CD4-positive, CD25-positive, alpha-beta regulatory T cell (primary cell): ENCODE data around the gene MRTFB. TPM values are rescaled to one million over a fixed set of nuclear protein-coding genes. Genes with fewer than 3 reads are reported as not detected.
"Not testable (repeated sequence)": the region's sequence is repeated elsewhere in the genome, so short reads cannot be mapped to it uniquely, and the experiment has no call there.

Experiments used
- ATAC-seq, 2 donors: fragments of 150-1000 bp; cut with Tn5 transposase; one replicate each; pipeline ENCODE4 v1.10.0; 2021; ENCODE audit warnings: low read depth in 2 of 2, moderate number of reproducible peaks in 2 of 2, moderate library complexity in 1 of 2
- DNase-seq, 3 donors: peaks; one replicate each; pipeline versions ENCODE4 v3.0.0 to v3.0.0-alpha.2; 2012 to 2022; ENCODE audit warnings: mixed read lengths in 1 of 3
- H3K27ac ChIP-seq: one replicate; pipeline ENCODE4 v1.7.0; 2013; ENCODE audit warnings: mild to moderate bottlenecking, low read length; ENCODE audit not compliant: insufficient read depth, poor library complexity, severe bottlenecking
- H3K27me3 ChIP-seq: one replicate; pipeline ENCODE4 v1.7.0; 2013; ENCODE audit warnings: low read length; ENCODE audit not compliant: control insufficient read depth, insufficient read depth
- H3K36me3 ChIP-seq: one replicate; pipeline ENCODE4 v1.7.0; 2013; ENCODE audit warnings: mild to moderate bottlenecking, low read length, moderate library complexity; ENCODE audit not compliant: control insufficient read depth, insufficient read depth
- H3K4me1 ChIP-seq: 2 replicates; pipeline ENCODE4 v1.7.0; 2013; ENCODE audit warnings: mild to moderate bottlenecking, low read length; ENCODE audit not compliant: insufficient read depth, control insufficient read depth, poor library complexity, severe bottlenecking
- H3K4me3 ChIP-seq: one replicate; pipeline ENCODE4 v1.7.0; 2013; ENCODE audit warnings: low read depth, mild to moderate bottlenecking, low read length, moderate library complexity
- H3K9me3 ChIP-seq, 2 experiments: 1 replicate in 1 of 2; 2 replicates in 1 of 2; pipeline ENCODE4 v1.7.0; 2013; ENCODE audit warnings: low read length in 2 of 2, mild to moderate bottlenecking in 1 of 2, moderate library complexity in 1 of 2; ENCODE audit not compliant: control insufficient read depth in 2 of 2
- H3K27ac Mint-ChIP-seq, 3 donors: one replicate each; pipeline ENCODE4 v1.8.0; 2020 to 2022; ENCODE audit warnings: mild to moderate bottlenecking in 3 of 3, mixed read lengths in 3 of 3, moderate library complexity in 2 of 3
- H3K27me3 Mint-ChIP-seq: one replicate; pipeline ENCODE4 v1.8.0; 2022; ENCODE audit warnings: mild to moderate bottlenecking, mixed read lengths
- H3K36me3 Mint-ChIP-seq: one replicate; pipeline ENCODE4 v1.8.0; 2020; ENCODE audit warnings: mixed read lengths
- H3K4me1 Mint-ChIP-seq, 4 donors: one replicate each; pipeline ENCODE4 v1.8.0; 2020 to 2022; ENCODE audit warnings: mixed read lengths in 4 of 4, mild to moderate bottlenecking in 1 of 4
- H3K4me3 Mint-ChIP-seq, 4 donors: one replicate each; pipeline ENCODE4 v1.8.0; 2020 to 2022; ENCODE audit warnings: mild to moderate bottlenecking in 4 of 4, mixed read lengths in 4 of 4, moderate library complexity in 3 of 4
- H3K9me3 Mint-ChIP-seq, 7 donors: one replicate each; pipeline ENCODE4 v1.8.0; 2020 to 2022; ENCODE audit warnings: mixed read lengths in 7 of 7, mild to moderate bottlenecking in 3 of 7, moderate library complexity in 2 of 7
- polyA plus RNA-seq, 4 donors: library from polyadenylated mRNA; unstranded; fragments of 300-500 nt; fragmentation: Illumina TruSeq; gene quantifications; one replicate each; pipeline ENCODE4 v1.2.3, GENCODE V29; 2021
- total RNA-seq: library from RNA; stranded (reverse); gene quantifications from one replicate; pipeline ENCODE4 v1.2.3, GENCODE V29; 2022

The MRTFB gene
- total and polyA plus RNA-seq, 5 donors from 2014 or later: 3.2 to 21.9 (median 4.4) TPM

- Mint-ChIP-seq H3K27ac (no peak overlapping the region), H3K27me3 (no peaks in the 10 kb centered on the region), H3K9me3 (peaks cover 0 to 4% (median 0%) of the 10 kb centered on the region in 7 donors), H3K4me1 (peaks cover 0 to 7% (median 5%) of the 10 kb centered on the region in 4 donors), H3K36me3 (no peaks in the 10 kb centered on the region), H3K4me3 (no peak overlapping the region)
- H3K27me3 ChIP-seq: no peaks in the 10 kb centered on the region
- H3K4me3 ChIP-seq: no peak overlapping the region
- no peaks in the 10 kb centered on the region for H3K4me1 ChIP-seq
- no peak for ATAC-seq
- H3K36me3 ChIP-seq: no peaks in the 10 kb centered on the region
- DNase-seq: no peak
- no peak overlapping the region for H3K27ac ChIP-seq
- no peaks in the 10 kb centered on the region for H3K9me3 ChIP-seq
These were observed 34.2 kb upstream of the MRTFB start for GRCh38 chr16:14036889-14037288.

DNA sequence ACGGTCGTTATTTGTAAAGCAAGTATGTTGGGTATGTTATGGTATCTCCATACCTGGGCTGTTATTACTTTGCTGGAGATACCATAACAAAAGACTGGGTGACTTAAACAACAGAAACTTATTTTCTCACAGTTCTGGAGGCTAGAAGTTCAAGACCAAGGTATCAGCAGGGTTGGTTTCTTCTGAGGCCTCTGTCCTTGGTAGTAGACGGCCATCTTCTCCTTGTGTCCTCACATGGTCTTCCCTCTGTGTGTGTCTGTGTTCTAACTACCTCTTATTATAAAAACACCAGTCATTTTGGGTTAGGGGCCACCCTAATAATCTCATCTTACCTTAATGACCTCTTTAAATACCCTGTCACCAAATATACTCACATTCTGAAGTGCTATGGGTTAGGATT, 33.2 kb upstream of the MRTFB start:
- no peak overlapping the region for H3K27ac Mint-ChIP-seq
- DNase-seq (no peak), ATAC-seq (no peak)
- no peaks in the 10 kb centered on the region for H3K27me3 ChIP-seq
- peaks cover 0 to 7% (median 5%) of the 10 kb centered on the region in 4 donors for H3K4me1 Mint-ChIP-seq
- no peak overlapping the region for H3K27ac ChIP-seq
- H3K27me3 Mint-ChIP-seq: no peaks in the 10 kb centered on the region
- no peaks in the 10 kb centered on the region for H3K36me3 Mint-ChIP-seq
- no peak overlapping the region for H3K4me3 Mint-ChIP-seq
- H3K4me3 ChIP-seq: no peak overlapping the region
- peaks cover 0 to 4% (median 0%) of the 10 kb centered on the region in 7 donors for H3K9me3 Mint-ChIP-seq
- H3K9me3 ChIP-seq: no peaks in the 10 kb centered on the region
- no peaks in the 10 kb centered on the region for H3K36me3 ChIP-seq
- H3K4me1 ChIP-seq: no peaks in the 10 kb centered on the region

DNA sequence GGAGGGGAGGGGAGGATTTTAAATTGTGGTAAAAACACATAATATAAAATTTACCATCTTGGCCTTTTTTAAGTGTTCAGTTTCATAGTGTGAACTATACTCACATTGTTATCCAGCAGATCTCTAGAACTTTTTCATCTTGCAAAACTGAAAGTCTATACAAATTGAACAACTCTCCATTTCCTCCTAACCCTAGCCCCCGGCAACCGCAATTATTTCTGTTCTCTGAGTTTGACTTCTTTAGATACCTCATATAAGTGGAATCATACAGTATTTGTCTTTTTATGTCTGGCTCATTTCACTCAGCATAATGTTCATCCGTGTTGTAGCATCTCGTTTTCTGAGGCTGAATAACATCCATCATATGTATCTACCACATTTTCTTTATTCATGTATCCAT, 30.0 kb upstream of the MRTFB start:
- ATAC-seq: no peak
- Mint-ChIP-seq H3K4me3 (no peak overlapping the region), H3K27me3 (peaks cover 9% of the 10 kb centered on the region), H3K27ac (peak overlapping the region in 1 of 3 donors; percentile 83), H3K9me3 (peaks cover 0 to 4% (median 0%) of the 10 kb centered on the region in 7 donors), H3K4me1 (peaks cover 0 to 10% (median 5%) of the 10 kb centered on the region in 4 donors), H3K36me3 (no peaks in the 10 kb centered on the region)
- H3K36me3 ChIP-seq: no peaks in the 10 kb centered on the region
- no peaks in the 10 kb centered on the region for H3K4me1 ChIP-seq
- peak in 1 of 3 donors; percentile 28 for DNase-seq
- H3K27me3 ChIP-seq: no peaks in the 10 kb centered on the region
- no peak overlapping the region for H3K4me3 ChIP-seq
- H3K9me3 ChIP-seq: no peaks in the 10 kb centered on the region
- no peak overlapping the region for H3K27ac ChIP-seq

DNA sequence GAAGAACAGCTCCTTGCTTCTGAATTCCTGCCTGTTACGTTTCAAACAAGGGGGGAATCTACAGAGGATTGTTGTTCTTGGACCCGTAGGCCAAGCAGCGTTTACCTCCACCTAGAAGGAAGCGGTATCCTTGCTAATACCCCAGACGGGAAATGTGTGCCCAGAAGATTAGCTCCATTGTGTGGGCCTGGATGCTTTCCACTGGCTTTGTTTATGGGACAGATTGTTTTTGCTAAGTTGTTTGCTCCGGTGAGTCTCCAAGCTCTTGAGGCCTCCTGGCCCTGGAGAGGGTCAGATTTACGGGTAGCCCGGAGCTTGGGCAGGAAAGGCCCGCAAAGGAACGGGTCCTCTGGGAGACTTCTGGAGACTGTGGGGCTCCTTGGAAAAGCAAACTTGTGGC, 28.4 kb upstream of the MRTFB start:
- ATAC-seq (no peak), DNase-seq (no peak)
- no peaks in the 10 kb centered on the region for H3K9me3 ChIP-seq
- Mint-ChIP-seq H3K4me1 (peaks cover 0 to 10% (median 5%) of the 10 kb centered on the region in 4 donors), H3K4me3 (no peak overlapping the region), H3K27ac (no peak overlapping the region), H3K27me3 (peaks cover 9% of the 10 kb centered on the region), H3K9me3 (peaks cover 0 to 5% (median 0%) of the 10 kb centered on the region in 7 donors), H3K36me3 (no peaks in the 10 kb centered on the region)
- no peaks in the 10 kb centered on the region for H3K36me3 ChIP-seq
- H3K27ac ChIP-seq: no peak overlapping the region
- no peaks in the 10 kb centered on the region for H3K4me1 ChIP-seq
- no peaks in the 10 kb centered on the region for H3K27me3 ChIP-seq
- no peak overlapping the region for H3K4me3 ChIP-seq

GRCh38 chr16:14043278-14043677, 27.8 kb upstream of the MRTFB start:
- Mint-ChIP-seq H3K4me1 (peaks cover 0 to 10% (median 5%) of the 10 kb centered on the region in 4 donors), H3K4me3 (no peak overlapping the region), H3K9me3 (peaks cover 0 to 5% (median 0%) of the 10 kb centered on the region in 7 donors), H3K36me3 (no peaks in the 10 kb centered on the region), H3K27ac (no peak overlapping the region), H3K27me3 (peaks cover 9% of the 10 kb centered on the region)
- DNase-seq (no peak), ATAC-seq (no peak)
- no peak overlapping the region for H3K27ac ChIP-seq
- no peaks in the 10 kb centered on the region for H3K9me3 ChIP-seq
- no peaks in the 10 kb centered on the region for H3K4me1 ChIP-seq
- H3K4me3 ChIP-seq: no peak overlapping the region
- H3K36me3 ChIP-seq: no peaks in the 10 kb centered on the region
- H3K27me3 ChIP-seq: no peaks in the 10 kb centered on the region

DNA sequence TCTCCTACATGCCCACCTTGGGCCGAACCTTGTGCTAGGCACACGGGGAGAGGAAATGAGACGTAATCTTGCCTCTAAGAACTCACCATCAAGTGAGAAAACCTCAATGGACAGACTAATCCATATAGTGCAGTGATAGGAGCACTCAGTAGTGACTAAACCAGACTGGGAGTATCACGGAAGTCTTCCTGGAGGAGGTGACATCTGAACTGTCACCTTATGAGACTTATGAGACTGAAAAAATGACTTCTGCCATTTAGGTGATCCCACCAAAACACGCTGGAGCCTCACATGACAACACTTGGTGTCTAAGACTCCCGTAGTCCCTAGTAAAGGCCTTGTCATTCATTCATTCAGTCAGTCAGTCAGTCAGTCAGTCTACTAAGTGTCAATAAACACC, 27.3 kb upstream of the MRTFB start:
- no peaks in the 10 kb centered on the region for H3K36me3 ChIP-seq
- H3K36me3 Mint-ChIP-seq: no peaks in the 10 kb centered on the region
- H3K9me3 Mint-ChIP-seq: peaks cover 0 to 5% (median 0%) of the 10 kb centered on the region in 7 donors
- H3K27ac Mint-ChIP-seq: no peak overlapping the region
- H3K4me3 Mint-ChIP-seq: no peak overlapping the region
- no peaks in the 10 kb centered on the region for H3K27me3 ChIP-seq
- no peak overlapping the region for H3K27ac ChIP-seq
- H3K27me3 Mint-ChIP-seq: peaks cover 9% of the 10 kb centered on the region
- no peaks in the 10 kb centered on the region for H3K4me1 ChIP-seq
- no peaks in the 10 kb centered on the region for H3K9me3 ChIP-seq
- peaks cover 0 to 10% (median 5%) of the 10 kb centered on the region in 4 donors for H3K4me1 Mint-ChIP-seq
- H3K4me3 ChIP-seq: no peak overlapping the region
- no peak for ATAC-seq
- no peak for DNase-seq

DNA sequence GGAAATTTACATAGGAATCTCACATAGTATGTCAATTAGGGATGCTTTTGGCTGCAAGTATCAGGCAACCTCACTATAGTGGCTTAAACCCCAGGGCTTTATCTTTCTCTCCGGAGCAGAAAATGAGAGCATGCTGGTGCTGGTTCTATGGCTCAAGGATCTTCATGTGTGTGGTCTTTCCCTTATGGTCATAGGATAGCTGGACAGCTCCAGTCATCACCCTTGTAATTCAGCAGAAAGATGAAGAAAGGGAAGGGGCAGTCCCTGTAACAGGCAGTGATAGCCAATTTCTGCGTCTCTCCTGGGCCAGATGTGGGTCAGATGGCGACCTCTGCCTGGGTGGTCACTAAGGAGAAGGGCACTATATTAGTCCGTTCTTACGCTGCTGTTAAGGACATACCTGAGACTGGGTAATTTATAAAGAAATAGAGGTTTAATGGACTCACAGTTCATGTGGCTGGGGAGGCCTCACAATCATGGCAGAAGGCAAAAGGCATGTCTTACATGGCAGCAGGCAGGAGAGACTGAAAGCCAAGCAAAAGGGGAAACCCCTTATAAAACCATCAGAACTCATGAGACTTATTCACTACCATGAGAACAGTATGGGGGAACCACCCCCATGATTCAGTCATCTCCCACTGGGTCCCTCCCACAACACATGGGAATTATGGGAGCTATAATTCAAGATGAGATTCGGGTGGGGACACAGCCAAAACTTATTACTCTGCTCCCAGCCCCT, 23.8 kb upstream of the MRTFB start:
- H3K4me3 Mint-ChIP-seq, H3K4me1 ChIP-seq, ATAC-seq, H3K4me1 Mint-ChIP-seq, H3K9me3 ChIP-seq, H3K27ac Mint-ChIP-seq, H3K36me3 ChIP-seq, H3K27ac ChIP-seq, H3K27me3 Mint-ChIP-seq, H3K27me3 ChIP-seq, H3K9me3 Mint-ChIP-seq, H3K36me3 Mint-ChIP-seq, H3K4me3 ChIP-seq, DNase-seq: not testable (repeated sequence)
